ENCODE results near the gene MAML2.

MAML2 gene

GRCh38 chr11:96213500-96213899, 129.5 kb downstream of the MAML2 start:
- no peak for DNase-seq (ENCODE audit: low read depth)

- no peak for DNase-seq (ENCODE audit: low read depth)
These were observed 131.6 kb downstream of the MAML2 start for GRCh38 chr11:96211436-96211835.

DNA sequence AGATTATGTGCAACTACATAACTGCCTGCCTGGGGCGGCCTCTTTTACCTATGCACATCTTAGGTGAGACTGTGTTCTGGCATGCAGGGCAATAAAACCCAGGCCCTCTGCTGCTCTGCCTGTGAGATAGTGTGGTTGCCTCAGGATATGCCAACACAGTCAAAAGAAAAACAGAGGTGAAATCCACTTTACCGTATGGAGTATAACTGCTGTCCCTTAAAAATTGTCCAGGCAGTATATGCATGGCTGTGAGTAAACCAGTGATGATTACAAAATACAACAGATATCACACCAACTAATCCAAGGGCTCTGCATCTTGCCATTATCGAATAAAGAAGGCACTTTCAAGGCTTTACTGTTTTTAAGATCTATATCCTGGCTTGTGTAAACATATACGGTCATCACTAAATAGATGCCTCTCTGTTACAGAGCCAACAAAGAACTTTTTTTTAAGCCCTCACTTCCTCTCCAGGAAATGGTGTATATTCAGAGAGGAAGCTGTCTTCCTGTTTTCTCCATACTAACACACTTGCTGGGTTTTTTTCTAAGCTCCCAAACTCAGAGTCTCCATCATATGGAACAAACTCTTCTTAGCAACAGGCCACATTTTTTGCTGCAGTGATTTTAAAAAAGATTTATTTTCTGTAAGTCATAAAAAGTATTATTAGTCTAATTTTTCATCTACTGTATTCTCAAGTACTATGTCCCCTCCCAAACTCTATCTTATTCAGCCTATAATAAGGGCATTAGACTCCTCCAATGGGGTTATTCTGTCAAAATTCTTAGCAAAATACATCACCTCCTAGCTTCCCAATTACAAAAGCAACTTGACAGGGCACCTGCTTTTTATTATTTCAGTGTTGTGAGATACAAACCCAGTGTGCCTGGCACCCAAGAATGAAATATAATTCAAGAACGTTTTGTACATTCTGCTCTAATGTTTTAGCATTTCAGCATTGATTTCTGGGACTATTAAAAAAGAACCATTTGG, 135.2 kb downstream of the MAML2 start:
- no peak for DNase-seq (ENCODE audit: low read depth)

GRCh38 chr11:96206955-96207354, 136.0 kb downstream of the MAML2 start:
- no peak for DNase-seq (ENCODE audit: low read depth)

- no peak for DNase-seq (ENCODE audit: low read depth)
These were observed 137.6 kb downstream of the MAML2 start for GRCh38 chr11:96205460-96205809.

GRCh38 chr11:96204721-96205459, 138.1 kb downstream of the MAML2 start:
- no peak for DNase-seq (ENCODE audit: low read depth)

DNA sequence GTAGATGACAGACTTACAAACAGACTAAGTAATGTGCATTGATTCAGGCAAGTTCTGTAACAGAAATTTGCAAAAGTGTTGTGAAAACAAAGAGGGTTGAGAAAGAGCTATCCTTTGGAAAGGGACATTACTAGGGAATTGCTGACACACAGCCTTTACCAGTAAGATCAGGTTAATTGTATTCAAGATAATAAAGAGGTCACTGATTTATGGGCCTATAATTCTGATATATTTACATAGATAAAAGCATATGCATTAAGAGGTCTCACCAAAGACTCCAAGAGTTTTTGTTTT, 138.7 kb downstream of the MAML2 start:
- no peak for DNase-seq (ENCODE audit: low read depth)

DNA sequence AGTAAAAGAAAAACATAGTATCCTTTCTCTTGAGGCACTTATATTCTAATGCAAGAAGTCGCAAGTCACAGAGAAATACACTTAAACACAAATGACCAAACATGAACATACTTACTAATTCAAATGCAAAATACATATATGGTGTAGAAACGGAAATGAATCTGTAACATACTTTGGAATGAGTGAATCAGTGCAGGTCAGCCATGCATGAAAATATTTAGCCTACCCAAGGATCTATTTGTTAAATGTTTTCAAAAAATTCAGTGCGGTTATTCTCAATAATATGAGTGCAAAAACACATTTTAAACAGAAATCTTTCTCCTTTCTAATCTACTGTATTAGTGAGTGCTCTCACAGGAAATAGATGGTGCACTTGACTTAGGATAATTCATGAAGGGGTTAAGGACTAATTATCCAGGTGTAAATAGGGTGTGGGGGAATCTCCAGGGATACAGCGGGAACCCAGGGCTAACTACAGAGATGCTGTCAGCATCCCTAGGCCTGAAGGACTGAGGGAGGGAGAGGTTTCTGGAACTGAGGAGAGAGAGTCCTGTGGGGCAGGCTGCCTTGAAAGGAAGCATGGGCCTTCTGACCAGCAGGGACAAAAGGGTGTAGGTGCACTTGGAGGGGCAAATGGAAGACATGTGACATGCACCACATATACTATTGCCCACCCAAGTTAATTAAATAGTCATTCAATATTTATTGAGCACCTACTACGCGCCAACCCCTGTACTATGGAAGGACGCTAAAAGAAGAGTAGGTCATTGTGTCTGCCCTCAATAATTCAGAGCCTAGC, 139.2 kb downstream of the MAML2 start:
- no peak for DNase-seq (ENCODE audit: low read depth)

DNA sequence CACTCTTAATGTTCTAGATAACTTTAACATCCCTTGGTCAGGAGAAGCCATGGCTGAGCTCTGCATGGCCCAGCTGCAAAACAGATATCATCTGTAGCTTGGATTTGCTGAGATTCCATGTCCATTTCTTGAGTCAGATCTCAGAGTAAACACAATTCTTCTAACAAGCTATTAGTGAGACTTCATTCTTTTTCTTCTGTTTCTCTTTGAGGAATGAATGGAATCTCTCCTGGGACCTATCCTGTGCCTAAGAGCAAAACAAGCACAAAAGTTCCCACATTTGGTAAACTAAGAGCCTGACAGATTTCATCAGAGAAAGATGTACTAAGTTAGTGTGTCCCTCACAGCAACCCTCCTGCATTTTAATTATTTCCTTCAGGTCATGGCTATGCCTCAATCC, 142.8 kb downstream of the MAML2 start:
- DNase-seq (ENCODE audit: low read depth): no peak

DNA sequence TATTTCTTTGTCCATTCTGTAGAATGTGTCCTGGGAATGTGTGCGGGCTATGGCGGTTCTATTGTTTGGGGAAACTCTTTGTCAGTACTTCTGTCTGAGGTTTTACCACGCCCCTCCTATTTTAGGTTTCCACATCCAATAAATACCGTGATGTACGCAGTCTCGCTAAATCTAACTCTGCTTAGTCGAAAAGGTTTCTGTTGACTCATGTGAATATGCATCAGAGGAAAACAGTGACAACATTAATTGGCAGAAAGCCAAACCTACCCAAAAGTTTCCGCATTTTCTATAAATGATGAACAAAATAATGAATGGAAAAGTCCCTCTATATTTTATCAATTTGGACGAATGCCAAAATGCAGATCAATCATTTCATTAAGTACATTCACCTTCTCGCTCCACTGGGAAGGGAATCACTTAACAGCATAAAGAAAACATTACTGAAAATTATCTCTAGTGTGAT, 143.4 kb downstream of the MAML2 start:
- DNase-seq (ENCODE audit: low read depth): peak; percentile 28

DNA sequence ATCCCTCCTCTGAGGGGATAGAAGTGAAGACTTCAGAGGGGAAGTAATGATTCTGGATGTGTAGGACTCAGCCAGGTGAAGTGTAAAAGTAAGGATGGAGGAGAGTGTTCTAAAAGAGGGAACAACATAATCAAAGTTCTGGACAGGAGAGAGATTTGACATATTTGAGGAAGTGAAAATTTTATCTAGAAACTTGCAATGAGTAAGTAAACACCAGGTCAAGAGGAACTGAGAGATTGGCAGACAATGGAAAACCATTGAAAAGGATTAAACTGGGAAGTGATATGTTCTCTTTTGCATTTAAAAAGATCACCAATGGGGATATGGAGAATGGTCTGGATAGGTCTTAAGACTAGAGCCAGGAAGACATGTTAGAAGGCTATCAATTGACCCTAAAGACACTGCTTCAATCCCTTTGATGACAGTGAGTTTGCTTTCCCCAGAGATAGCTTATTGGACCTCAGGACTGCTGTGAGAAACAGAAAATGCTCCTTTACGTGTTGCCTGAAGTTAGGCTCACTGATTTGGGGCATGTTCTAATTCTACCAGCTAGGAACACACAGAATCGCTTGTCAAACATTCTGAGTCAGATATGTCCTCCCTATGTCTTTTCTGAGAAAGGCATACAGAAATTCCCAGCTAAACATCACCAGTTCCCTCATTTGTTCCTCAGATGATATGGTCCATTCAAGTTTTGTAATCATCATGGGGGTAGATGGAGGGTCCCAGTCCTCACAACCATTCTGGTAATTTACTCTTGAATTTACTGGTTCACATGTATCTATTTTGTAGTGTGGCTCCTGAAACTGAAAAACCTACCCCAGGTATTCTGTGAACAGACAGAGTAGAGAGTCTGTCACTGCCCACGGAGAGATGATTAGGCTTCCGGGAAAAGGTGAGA, 144.9 kb downstream of the MAML2 start:
- no peak for DNase-seq (ENCODE audit: low read depth)

DNA sequence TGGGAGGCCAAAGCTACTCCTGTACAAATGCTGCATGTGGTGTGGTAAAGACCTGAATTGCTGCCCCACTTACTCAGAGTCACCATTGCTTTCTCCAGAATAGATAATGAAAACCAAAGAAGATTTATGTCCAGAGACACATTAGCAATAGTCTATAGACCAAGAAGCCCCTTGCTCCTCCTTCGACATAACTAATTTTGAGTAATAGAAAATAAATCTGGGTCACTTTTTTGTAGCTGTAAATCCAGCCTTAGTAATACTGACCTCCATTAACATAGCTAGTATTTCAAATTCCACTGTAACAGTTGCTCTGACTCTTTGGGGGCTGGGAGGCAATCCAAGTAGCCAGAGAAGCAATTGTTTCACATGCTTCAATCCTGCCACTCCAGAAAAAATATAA, 145.9 kb downstream of the MAML2 start:
- DNase-seq (ENCODE audit: low read depth): no peak

DNA sequence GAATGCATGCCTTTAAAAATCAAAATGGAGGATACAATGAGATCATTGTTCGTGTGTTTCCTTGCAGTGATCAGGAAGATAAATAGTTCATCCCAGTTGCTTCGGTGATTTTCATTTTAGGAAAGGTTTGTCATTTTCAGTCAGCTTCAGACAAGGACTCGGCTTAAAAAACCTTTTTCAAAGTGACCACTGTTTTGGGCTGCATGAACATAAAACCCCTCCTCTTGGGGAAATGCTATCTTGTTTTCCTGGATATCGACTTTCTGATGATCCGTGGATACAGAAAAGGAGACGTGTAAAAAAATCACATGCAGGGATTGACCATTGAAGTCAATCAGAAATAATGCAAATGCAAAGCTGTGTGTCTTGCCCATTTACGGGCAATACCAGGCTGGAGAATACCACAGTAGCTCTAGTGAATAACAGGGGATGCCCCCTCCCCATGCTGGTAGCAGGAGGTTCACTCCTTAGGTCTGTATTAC, 146.8 kb downstream of the MAML2 start:
- no peak for DNase-seq (ENCODE audit: low read depth)

DNA sequence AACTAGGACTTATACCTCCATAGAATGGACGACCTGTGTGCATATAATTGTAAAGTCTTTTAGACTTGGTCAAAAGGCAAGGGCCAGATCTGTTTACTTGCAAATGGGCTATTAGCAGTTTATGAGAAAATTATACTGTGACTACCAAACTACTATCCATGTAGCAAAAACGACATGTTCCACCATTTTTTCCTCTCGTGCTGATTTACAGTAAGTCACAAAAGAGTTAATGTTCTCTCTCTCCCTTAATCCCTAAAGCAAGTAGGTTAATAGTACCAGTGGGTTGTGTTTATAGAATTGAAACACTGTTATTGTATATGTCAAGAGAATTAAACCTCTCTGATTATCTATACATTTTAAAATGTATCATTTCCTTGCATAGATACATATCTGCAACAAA, 147.3 kb downstream of the MAML2 start:
- no peak for DNase-seq (ENCODE audit: low read depth)

DNA sequence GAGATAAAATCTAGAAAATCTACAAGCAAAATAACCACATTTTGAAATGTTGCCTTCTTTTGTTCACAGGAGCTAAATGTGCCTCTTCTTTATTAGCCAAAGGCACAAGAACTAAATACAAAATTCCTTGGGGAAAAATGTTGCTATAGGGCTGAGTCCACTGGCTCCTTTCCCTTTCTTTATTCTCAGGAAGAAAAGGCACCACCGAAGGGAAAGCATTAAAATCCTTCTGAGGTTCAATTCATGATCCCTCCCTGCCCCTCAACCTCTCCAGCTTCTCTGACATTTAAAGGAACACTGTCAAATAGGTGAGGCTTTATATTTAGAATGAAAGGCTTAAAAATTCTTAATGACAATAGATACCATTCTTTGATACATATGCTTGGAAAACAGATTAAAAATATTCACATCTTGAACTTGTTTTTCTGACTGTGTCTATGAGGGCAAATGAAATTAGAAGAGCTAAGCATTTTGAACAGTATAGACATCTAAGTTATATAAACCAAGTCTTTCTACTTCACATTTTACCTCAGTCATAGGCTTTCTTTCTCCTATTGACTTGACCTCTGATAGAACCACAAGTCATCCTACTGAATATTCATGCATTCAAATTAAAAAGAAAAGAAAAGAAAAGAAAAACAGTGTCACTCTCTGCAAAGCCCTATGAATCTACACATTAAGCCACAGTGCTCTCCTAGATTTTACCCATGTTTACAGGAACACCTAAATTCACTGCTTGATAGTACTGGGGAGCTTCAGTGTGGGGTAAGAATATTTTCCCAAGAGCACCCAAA, 148.2 kb downstream of the MAML2 start:
- DNase-seq (ENCODE audit: low read depth): no peak

GRCh38 chr11:96193745-96194443, 149.1 kb downstream of the MAML2 start:
- DNase-seq (ENCODE audit: low read depth): no peak

DNA sequence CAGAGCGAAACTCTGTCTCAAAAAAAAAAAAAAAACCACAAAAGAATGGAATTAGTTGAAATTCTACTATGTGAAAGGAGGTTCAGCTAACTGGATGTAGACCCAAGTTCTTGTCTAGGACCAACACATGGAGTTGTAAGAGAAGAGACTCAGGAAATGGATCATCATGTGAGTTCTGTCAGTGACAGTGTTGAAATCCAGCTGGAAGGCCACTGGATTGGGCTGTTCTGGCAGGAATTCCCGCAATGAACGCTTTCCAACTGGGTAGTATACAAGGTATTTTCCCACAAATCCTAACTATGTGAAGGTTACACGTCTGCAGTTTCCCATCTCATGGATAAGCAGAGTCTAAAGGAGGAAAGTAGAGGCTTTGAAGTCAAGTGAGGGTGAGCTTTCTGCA, 151.2 kb downstream of the MAML2 start:
- DNase-seq (ENCODE audit: low read depth): no peak

DNA sequence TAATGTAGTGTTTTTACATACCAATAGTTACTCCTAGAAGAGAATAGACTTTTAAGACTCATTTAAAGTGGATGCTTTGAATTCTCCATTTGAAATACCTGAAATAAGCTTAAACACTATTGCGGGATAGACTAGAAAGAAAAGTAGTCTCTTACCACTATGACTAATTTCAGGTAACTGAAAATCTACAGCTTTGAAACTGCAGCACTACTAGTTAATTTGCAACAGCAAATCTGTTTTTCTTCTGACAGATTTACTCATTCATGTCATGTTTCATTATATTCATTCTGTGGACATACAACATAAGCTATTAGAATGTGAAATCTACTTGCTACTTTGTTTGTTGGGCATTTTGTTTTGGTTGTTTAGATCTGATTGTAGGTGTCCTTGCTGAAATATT, 153.6 kb downstream of the MAML2 start:
- no peak for DNase-seq (ENCODE audit: low read depth)

DNA sequence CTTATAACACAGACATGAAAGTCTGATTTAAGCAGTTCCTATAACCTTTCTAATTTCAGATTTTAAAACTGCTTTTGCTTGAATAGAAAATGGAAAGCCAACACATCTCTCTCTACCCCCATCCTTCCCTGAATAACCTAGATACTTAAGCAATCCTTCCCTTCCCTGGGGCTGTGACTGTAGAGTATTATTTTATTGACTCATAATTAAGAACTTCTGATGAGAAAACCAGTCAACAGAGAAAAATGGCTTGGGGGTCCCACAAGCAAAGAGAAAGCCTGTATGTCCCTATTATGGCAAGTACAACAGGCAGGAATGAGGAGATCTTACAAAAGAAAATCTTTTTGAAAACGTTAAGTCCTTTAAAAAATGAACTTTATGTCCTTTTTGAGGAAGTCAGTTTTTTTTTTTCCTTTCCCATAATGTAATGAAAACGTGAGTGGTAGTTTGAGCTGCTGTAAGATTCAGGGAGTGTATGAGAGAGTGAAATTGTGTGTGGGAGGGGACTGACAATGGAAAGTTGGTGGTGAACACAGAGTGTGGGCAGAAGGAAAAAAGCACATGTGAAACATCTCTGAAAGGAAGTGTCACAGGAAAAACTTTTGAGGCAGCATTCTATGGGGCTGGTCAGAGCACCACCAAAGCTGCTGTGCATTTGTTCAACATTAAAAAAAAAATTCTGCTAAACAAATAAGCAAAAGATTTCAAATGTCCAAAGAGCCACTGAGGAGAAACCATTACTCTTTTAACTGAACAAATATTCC, 154.6 kb downstream of the MAML2 start:
- no peak for DNase-seq (ENCODE audit: low read depth)

All from activated T-helper 9 cell treated with anti-CD3 and anti-CD28 coated beads, Interleukin-2, amount 50 U/mL, for 16 hours (primary cell).